ENCODE data around the gene NDUFAF2.
"Not testable (repeated sequence)": the region's sequence is repeated elsewhere in the genome, so short reads cannot be mapped to it uniquely, and the experiment has no call there.

The NDUFAF2 gene

DNA sequence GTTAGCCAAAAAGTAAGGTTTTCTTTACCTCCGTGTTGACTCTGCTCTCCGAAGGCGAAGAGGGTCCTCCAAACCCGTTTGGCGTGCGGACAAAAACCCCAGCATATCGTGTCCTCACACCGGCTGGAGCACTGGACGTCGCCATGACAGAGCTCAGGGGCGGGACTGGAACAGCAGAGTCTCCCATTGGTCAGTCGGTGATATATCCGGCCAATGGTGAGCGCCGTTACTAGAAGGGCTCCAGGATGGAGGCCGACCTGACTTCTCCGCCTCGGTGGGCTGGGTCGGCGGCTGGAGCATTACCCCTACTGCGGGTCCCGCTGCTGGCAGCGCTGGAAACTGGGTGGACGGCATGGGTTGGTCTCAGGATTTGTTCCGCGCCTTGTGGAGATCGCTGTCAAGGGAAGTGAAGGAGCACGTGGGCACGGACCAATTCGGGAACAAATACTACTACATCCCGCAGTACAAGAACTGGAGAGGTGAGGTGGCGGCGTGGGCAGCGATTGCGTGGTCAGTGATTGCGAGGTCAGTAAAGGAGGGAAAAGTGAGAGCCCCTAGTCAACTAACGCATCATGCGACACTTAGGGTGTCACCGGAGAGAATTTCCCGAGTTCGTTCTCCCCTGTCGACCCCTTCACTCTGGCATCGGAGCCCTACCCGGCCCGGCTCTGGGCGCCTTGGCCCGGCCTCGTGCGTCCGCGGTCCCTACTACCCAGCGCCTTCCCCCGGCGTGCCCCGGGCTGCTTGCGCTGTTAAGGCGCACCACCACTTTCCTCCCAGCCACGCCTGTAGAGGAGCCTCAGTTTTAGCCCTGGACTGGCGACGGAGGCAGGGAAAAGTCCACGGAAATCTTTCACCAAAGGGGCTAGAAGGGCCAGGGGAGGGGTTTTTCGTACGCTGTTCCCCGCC lies at the start of gene NDUFAF2, which contains the start of gene ERCC8:
Gene NDUFAF2, plus strand, starts transcription at position 302 of the 909 bp plus-strand sequence. Its CDS starts 51 bp downstream, at position 353.
Gene ERCC8, minus strand, starts transcription at position 167 of the 909 bp plus-strand sequence. Its CDS starts 62 bp downstream, at position 105.
- peak; percentile 84 for DNase-seq (ENCODE audit: low read depth)

- DNase-seq (ENCODE audit: low read depth): no peak
These were observed 48.0 kb upstream of the NDUFAF2 start for GRCh38 chr5:60896991-60897390.

GRCh38 chr5:60903356-60903755 lies 41.6 kb upstream of the NDUFAF2 start:
- DNase-seq (ENCODE audit: low read depth): no peak

DNA sequence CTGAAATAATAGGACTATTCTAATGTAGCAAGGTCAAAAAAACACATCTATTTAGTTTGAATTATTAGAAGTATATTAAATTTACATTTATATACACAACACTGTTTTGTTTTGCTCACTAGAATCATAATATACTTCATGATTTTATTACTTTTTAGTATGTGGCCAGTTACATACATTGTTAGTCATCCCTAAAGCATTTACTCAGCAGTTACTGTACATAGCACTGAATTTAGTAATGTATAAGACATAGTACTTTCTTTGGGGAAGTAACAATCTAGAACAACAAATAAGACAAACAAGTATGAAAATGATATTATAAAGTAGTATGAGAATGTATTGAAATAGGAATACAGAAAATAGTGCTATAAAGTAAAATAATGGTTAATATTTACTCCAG lies 28.4 kb upstream of the NDUFAF2 start:
- DNase-seq (ENCODE audit: low read depth): no peak

- DNase-seq (ENCODE audit: low read depth): no peak
These were observed 26.5 kb upstream of the NDUFAF2 start for GRCh38 chr5:60918466-60918865.

- no peak for DNase-seq (ENCODE audit: low read depth)
These were observed 17.6 kb upstream of the NDUFAF2 start for GRCh38 chr5:60927450-60927849.

DNA sequence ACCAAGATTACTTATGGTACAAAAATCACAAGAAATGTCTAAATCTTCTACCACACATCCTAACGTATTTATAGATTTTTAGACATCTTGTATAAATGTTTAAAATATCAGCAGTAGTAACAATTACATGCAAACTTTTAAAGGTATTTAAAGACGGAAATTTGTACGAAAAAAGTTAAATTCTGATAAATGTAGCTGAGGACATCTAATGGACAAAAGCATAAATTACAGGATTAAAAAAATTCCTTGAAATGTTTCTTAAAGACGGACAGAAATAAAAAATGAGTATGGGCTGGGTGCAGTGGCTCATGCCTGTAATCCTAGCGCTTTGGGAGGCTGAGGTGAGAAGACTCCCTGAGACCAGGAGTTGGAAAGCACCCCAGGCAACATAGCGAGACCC lies 16.0 kb upstream of the NDUFAF2 start:
- no peak for DNase-seq (ENCODE audit: low read depth)

DNA sequence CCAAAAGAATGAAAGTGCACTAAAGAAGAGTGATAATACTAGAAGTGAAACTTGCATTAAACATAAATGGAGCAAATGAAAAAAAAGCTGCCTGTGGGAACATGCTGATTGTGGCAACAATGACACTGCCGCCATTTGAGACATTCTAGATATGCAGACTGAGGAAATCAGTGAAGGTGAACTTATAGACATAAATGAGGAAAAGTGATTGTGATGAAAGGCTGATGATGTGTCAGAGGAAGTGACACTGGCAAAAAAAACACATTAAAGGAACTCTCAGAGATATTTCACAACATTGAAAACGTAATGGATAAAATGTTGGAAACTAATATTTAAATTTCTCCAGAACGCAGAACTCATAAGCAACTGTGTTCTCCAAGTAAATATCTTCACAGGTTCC lies 1.4 kb upstream of the NDUFAF2 start:
- no peak for DNase-seq (ENCODE audit: low read depth)

- DNase-seq (ENCODE audit: low read depth): peak; percentile 32
These were observed 795 bp downstream of the NDUFAF2 start for GRCh38 chr5:60945813-60946187.

GRCh38 chr5:60948738-60949137 lies 3.7 kb downstream of the NDUFAF2 start:
- DNase-seq (ENCODE audit: low read depth): no peak

- DNase-seq (ENCODE audit: low read depth): no peak
These were observed 10.2 kb downstream of the NDUFAF2 start for GRCh38 chr5:60955239-60955638.

GRCh38 chr5:60958088-60958487 lies 13.1 kb downstream of the NDUFAF2 start:
- no peak for DNase-seq (ENCODE audit: low read depth)

- DNase-seq (ENCODE audit: low read depth): no peak
These were observed 13.7 kb downstream of the NDUFAF2 start for GRCh38 chr5:60958712-60959111.

DNA sequence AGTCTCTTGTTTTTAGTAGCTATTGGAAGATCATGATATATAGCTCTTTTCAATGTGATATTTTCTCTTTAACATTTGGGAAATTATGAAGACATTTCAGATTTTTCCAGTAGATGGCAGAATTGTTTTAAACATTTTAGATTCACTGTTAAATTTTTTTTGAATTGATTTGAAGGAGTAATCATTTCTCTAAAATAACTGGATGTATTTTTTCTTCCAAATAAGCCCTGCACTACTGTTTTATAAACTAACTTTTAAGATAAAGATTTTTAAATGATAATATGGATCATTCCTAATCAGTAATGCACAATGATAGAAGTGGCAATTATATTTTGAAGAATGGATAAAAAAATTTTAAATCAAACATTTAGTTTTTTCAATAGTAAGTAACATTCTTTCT lies 14.2 kb downstream of the NDUFAF2 start:
- DNase-seq (ENCODE audit: low read depth): peak; percentile 11

- DNase-seq (ENCODE audit: low read depth): no peak
These were observed 15.6 kb downstream of the NDUFAF2 start for GRCh38 chr5:60960591-60960990.

DNA sequence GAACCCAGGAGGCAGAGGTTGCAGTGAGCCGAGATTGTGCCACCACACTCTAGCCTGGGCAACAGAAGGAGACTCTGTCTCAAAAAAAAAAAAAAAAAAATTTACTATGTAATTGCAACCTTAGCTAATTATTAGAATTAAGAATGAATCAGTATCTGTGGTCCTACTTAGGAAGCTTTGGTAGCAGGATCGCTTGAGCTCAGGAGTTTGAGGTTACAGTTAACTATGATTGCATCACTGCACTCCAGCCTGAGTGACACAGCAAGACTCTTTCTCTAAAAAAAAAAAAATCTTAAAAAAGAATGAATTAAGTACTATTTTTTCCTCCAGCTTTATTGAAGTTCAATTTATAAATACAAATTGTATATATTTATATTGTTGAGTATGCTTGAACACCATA lies 16.7 kb downstream of the NDUFAF2 start:
- DNase-seq (ENCODE audit: low read depth): peak; percentile 20

DNA sequence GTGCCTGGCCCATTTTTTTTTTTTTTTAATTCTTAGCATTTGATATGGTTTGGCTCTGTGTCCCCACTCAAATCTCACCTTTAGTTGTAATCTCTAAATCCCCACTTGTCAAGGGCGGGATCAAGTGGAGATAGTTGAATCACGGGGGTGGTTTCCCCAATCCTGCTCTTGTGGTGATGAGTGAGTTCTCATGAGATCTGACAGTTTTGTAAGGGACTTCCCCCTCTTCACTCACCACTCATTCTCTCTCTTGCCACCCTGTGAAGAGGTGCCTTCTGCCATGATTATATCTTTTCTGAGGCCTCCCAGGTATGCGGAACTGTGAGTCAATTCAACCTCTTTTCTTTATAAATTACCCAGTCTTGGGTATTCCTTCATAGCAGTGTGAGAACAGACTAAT lies 27.2 kb downstream of the NDUFAF2 start:
- DNase-seq (ENCODE audit: low read depth): no peak

- DNase-seq (ENCODE audit: low read depth): no peak
These were observed 33.1 kb downstream of the NDUFAF2 start for GRCh38 chr5:60977956-60978737.

GRCh38 chr5:60978968-60979367 lies 34.0 kb downstream of the NDUFAF2 start:
- no peak for DNase-seq (ENCODE audit: low read depth)

DNA sequence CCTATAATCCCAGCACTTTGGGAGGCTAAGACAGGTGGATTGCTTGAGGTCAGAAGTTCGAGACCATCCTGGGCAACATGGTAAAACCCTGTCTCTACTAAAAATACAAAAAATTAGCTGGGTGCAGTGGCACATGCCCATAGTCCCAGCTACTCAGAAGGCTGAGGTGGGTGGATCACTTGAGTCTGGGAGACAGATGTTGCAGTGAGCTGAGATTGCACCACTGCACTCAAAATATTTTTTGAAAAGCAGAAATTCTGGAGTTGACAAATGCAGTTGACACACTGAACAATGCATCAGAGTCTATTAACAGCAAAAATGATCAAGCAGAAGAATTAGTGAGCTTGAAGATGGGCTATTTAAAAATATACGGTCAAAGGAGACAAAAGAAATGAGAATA lies 35.5 kb downstream of the NDUFAF2 start:
- no peak for DNase-seq (ENCODE audit: low read depth)

DNA sequence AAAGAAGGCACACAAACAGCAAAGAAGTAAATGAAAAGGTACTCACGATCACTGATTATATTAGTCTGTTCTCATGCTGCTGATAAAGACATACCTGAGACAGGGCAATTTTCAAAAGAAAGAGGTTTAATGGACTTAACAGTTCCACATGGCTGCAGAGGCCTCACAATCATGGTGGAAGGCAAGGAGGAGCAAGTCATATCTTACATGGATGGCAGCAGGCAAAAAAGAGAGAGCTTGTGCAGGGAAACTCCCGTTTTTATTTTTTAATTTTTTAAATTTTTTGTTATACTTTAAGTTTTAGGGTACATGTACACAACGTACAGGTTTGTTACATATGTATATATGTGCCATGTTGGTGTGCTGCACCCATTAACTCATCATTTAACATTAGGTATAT lies 37.1 kb downstream of the NDUFAF2 start:
- DNase-seq (ENCODE audit: low read depth): not testable (repeated sequence)

DNA sequence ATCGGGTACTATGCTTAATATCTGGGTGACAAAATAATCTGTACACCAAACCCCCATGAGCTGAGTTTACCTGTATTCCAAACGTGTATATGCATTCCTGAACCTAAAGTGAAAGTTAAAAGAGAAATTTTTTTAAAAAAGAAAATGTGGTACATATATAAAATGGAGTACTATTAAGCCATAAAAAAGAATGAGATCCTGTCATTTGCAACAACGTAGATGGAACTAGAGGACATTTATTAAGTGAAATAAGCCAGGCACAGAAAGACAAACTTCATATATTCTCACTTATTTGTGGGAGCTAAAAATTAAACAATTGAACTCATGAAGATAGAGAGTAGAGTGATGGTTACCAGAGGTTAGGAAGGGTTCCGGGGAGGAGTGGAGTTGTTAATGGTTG lies 44.8 kb downstream of the NDUFAF2 start:
- DNase-seq (ENCODE audit: low read depth): no peak

DNA sequence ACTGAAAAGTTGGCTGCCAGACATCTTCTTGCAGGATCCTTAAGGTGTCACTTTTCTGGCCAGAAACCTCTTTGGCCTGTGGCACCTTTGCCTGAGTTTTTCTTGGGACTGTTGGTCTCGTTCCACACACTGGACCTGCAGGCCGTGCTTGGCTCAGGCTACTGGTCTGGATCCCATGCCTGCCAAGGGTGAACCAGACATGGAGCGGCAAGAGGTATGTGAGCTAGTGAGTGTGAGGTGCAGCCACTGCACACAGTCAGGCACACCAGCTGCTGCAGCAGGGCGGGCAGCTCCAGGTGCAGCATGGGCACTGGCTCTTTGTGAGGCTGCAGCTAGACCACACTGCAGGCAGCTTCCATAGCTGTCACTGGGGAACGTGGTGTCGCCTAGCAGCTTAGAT lies 47.9 kb downstream of the NDUFAF2 start:
- no peak for DNase-seq (ENCODE audit: low read depth)
